ENCODE data around the gene SLC41A2. TPM values are rescaled to one million over a fixed set of nuclear protein-coding genes. Genes with fewer than 3 reads are reported as not detected.
"Not testable (repeated sequence)": the region's sequence is repeated elsewhere in the genome, so short reads cannot be mapped to it uniquely, and the experiment has no call there.

The SLC41A2 gene
- 7.8 TPM for total RNA-seq

DNA sequence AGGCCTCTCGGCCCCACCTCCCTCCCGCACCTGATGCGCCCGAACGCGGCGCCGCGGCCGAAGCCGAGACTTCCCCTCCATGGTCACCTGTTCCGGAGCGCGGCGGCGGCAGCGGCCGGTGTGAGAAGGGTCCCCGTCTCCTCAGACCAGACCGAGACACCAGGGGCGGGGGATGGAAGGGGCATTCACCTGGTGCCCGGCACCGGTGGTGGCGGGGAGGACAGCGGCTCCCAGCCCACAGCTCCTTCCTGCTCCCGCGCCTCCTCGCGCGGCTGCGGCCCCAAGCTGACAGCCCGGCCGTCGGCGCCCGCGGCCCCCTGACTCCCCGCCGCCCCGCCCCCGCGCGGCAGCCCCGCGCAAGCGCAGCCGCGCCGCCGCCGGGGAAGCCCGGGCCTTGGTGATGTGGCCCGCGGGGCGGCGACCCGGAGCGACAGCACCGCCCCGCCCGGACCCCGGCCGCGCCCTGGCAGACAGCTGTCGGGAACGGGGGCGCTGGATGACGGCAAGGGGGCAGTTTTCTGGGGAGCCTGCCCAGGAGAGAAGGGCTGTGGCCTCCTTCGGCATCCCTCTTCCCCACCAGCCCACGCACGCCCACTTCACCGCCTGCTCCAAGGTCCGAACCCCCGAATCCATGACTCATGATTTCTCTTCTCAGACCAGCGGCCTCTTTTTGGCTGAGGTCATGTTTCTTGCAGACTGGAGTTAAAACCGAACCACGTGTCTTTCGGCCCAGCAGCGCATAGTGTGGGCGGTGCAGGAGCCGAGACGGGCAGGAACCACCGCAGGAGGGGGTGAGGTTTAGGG, at the start of gene SLC41A2:
TSS of gene SLC41A2 (minus strand) at position 290 of the 804 bp plus-strand sequence. CDS start 29,763 bp downstream, outside the sequence.
- DNase-seq (ENCODE audit: low spot score): peak; percentile 66

- DNase-seq (ENCODE audit: low spot score): no peak
Measured at GRCh38 chr12:105001476-105001875, 43.4 kb upstream of the SLC41A2 start.

- DNase-seq (ENCODE audit: low spot score): no peak
Measured at GRCh38 chr12:104999347-104999685, 41.2 kb upstream of the SLC41A2 start.

DNA sequence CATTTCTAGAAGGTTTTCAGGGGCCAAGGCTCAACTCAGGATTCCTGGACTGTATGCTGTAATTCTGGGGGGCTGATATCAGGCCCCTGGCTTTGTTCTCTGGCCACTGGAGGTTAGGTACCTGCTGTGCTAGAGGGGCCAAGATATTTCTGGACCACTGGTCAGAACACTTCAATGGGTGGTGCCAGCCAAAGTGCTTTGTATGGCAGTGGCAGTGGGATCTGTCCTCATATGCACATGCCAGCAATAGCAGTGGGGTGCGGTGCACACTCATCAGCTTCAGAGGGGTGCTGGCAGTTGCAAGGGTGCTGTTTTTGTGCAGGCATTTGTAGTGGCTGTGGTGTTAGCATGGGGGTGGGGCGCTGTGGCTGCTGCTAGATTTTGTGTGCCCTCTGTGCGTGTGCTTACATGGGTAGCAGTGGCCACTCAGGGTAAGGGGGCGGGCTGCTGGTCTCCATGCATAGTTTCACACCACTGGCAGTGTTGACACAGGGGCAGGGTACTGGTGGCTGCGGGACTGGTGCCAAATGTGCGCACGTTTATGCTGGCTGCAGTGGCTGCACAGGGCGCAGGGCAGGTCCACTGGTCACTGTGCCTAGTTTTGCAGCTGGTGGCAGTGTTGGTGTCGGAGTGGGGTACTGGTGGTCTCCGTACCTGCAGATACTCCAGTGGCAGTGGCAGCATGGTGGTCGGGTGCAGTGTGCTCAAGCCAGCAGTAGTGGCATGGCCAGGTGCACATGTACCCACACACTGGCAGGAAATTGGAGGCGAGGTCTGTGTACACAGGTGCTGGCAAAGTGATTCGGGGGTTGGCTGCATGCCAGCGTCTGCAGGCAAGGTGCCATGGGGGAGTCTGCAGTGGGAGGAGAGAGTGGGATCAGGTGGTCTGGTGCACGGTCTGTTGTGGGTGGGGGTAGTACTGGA, 40.6 kb upstream of the SLC41A2 start:
- no peak for DNase-seq (ENCODE audit: low spot score)

DNA sequence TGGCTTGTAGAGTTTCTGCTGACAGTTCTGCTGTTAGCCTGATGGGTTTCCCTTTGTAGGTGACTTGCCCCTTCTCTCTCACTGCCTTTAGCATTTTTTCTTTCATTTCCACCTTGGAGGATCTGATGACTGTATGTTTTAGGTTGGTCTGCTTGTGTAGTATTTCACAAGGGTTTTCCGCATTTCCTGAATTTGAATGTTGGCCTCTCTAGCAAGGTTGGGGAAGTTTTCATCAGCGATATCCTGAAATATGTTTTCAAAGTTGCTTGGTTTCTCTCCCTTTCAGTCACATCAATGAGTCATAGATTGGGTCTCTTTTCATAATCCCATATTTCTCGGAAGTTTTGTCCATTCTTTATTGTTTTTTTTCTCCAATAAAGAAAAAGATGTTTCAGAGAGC, 39.5 kb upstream of the SLC41A2 start:
- DNase-seq (ENCODE audit: low spot score): no peak

- DNase-seq (ENCODE audit: low spot score): no peak
Measured at GRCh38 chr12:104994336-104994735, 36.2 kb upstream of the SLC41A2 start.

DNA sequence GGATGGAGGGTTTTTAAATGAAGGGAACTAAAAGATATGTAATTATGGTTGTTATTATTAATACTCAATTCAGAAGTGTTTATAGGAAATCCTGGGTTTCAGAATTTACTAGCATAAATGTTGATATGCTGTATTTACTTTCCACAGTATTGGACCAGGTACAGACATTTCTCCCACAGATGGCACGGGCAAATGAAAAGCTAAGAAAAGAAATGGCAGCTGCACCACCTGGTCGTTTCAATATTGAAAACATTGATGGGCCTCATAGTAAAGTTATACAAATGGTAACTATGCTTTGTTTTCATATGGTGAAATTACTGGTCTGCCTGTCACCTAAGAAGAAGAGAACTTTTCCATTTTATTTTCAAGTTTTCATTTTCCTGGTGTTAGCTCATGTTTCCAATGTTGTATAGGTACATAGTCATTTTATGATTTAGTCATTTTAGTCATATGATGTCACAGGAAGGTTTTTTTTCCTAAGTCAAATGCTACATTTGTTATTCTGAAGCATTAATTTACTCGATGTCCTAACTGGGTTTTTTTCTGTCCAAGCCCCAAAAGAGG, 33.6 kb upstream of the SLC41A2 start:
- no peak for DNase-seq (ENCODE audit: low spot score)

GRCh38 chr12:104990950-104991349, 32.9 kb upstream of the SLC41A2 start:
- no peak for DNase-seq (ENCODE audit: low spot score)

DNA sequence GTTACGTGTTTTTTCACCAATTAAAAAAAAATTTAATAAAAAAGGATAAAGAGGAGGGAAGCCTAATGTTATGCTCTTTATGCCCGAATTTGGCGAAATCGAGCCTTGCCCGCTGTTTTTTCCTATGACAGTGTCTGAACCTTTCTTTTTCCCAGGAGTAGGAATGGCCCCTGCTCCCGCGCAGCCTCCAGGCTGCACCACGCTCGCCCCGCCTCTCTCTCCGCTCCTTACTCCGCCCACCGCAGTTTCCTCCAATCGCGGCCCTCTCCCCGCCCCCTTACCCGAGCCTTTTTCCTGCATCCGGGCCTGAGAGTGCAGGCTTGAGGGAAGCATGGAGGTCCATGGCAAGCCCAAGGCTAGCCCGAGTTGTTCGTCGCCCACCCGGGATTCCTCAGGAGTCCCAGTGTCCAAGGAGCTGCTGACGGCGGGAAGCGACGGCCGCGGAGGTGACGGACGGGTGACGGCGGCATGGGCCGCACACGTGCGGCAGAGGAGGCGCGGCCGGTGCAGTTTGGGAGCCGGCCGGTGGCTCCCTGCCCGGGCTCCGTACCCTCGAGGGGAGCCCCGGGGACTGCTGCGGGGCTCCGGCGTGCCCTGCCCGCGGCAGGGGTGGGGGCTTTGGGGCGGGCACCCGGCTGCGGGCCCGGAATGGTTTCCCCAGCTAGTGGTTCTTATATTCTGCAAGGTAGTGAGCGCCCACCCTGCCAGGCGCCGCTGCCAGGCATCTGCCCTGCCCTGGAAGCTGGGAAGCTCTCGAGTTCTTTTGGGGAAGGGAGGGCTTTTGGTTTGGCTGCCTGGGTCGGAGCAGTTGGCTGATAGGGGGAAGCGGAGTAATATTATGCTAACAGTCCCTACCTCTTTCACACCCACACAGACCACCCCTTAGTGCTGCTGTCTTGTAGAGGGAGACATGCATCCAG, 28.2 kb upstream of the SLC41A2 start, which contains the start of gene NOPCHAP1:
TSS of gene NOPCHAP1 (plus strand) at position 295 of the 920 bp plus-strand sequence. CDS start at position 332, 37 bp downstream.
- DNase-seq (ENCODE audit: low spot score): peak; percentile 94

DNA sequence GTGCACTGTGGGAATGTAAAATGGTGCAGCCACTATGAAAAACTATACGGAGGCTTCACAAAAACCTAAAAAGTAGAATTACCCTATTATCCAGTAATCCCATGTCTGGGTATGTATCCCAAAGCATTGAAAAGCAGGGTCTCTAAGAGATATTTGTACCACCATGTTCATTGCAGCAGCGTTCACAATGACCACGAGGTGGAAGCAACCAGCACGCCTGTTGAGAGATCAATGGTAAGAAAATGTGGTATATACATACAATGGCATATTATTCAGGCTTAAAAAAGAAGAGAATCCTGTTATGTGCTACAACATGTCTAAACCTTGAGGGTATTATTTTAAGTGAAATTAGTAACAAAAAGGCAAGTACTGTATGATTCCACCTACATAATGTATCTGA, 27.1 kb upstream of the SLC41A2 start:
- DNase-seq (ENCODE audit: low spot score): no peak

- not testable (repeated sequence) for DNase-seq (ENCODE audit: low spot score)
Measured at GRCh38 chr12:104977688-104978087, 19.6 kb upstream of the SLC41A2 start.

GRCh38 chr12:104976703-104977102, 18.6 kb upstream of the SLC41A2 start:
- DNase-seq (ENCODE audit: low spot score): no peak

- no peak for DNase-seq (ENCODE audit: low spot score)
Measured at GRCh38 chr12:104975587-104976343, 17.7 kb upstream of the SLC41A2 start.

DNA sequence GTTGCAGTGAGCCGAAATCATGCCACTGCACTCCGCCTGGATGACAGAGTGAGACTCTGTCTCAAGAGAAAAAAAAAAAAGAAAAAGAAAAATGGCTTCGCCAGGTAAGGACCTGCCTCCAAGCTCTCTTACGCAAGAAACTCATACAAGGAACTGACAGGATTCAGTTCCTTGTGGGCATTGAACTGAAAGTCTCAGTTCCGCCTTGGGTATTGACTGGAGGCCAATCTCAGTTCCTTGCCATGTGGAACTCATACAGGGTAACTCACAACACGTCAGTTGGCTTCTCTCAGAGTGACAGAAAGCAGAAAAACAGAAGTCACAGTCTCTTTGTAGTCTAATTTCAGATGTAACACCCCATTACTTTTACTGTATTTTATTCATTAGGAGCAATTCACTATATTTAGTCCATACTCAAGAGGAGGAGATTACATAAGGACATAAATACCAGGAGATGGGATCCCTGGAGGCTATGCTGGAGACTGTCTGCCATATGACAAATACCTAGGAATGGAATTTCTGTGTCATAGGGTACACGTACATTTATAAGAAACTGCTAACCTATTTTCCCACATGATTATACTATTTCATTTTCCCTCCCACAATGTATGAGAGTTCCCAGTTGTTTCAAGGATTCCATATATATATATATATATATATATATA, 16.7 kb upstream of the SLC41A2 start:
- no peak for DNase-seq (ENCODE audit: low spot score)

DNA sequence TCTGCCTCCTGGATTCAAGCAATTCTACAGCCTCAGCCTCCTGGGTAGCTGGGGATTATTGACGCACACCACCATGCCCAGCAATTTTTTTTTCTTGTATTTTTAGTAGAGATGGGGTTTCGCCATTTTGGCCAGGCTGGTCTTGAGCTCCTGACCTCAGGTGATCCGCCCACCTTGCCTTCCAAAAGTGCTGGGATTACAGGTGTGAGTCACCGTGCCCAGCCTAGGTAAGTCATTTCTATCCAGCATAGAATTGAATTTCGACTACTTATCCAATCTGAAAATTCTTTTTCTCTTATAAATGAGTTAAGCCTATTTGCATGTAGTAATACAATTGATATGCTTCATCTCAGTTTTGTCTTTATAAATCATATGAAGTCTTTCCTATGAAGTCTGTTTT, 15.2 kb upstream of the SLC41A2 start:
- DNase-seq (ENCODE audit: low spot score): no peak

GRCh38 chr12:104971306-104971705, 13.2 kb upstream of the SLC41A2 start:
- DNase-seq (ENCODE audit: low spot score): no peak

- DNase-seq (ENCODE audit: low spot score): no peak
Measured at GRCh38 chr12:104969343-104969742, 11.3 kb upstream of the SLC41A2 start.

GRCh38 chr12:104966677-104967076, 8.6 kb upstream of the SLC41A2 start:
- DNase-seq (ENCODE audit: low spot score): no peak

- DNase-seq (ENCODE audit: low spot score): no peak
Measured at GRCh38 chr12:104964856-104965205, 6.7 kb upstream of the SLC41A2 start.
